ENCODE measurements around the gene RPL28. TPM values are rescaled to one million over a fixed set of nuclear protein-coding genes. Genes with fewer than 3 reads are reported as not detected.

RPL28 gene
- total RNA-seq, 3 donors from 2014 or later (not counting 1 experiment from before 2014, with no cell fraction given), result 1,373 to 1,704 (median 1,679) TPM

GRCh38 chr19:55341595-55342531, 43.9 kb upstream of the RPL28 start:
- Histone ChIP-seq H3K27ac (ENCODE audit: low read length) (no peak overlapping the region), H3K4me3 (ENCODE audit: low read length) (no peak overlapping the region), H3K4me1 (ENCODE audit: control insufficient read depth, insufficient read depth, low read length) (peaks cover 31% of the 10 kb centered on the region), H3K9me3 (ENCODE audit: control insufficient read depth, insufficient read depth, low read length) (no peaks in the 10 kb centered on the region), H3K27me3 (ENCODE audit: control insufficient read depth, insufficient read depth, low read length) (no peaks in the 10 kb centered on the region), H3K36me3 (ENCODE audit: control insufficient read depth, insufficient read depth, low read length) (peaks cover 4% of the 10 kb centered on the region)
- Mint-ChIP-seq H3K4me1 (peaks cover 18 to 41% of the 10 kb centered on the region in 2 donors), H3K9me3 (no peaks in the 10 kb centered on the region), H3K27ac (peak overlapping the region in 1 of 2 donors; percentile 99), H3K27me3 (ENCODE audit: low read depth in 2 of 2) (peaks cover 0 to 3% of the 10 kb centered on the region in 2 donors), H3K36me3 (no peaks in the 10 kb centered on the region), H3K4me3 (peak overlapping the region; percentile 21)
- ATAC-seq (no peak), DNase-seq (no peak)
- 95% methylated on average over 50 of the region's 50 CpGs for WGBS (ENCODE audit: insufficient coverage)
- intact Hi-C loops (cut with micrococcal nuclease), result no loop called here
- TF ChIP-seq CTCF (IDR thresholded peaks at IDR 0.05), result no peak

- DNase-seq (no peak), ATAC-seq (no peak)
- Histone ChIP-seq H3K36me3 (ENCODE audit: control insufficient read depth, insufficient read depth, low read length) (peaks cover 4% of the 10 kb centered on the region), H3K27me3 (ENCODE audit: control insufficient read depth, insufficient read depth, low read length) (no peaks in the 10 kb centered on the region), H3K4me1 (ENCODE audit: control insufficient read depth, insufficient read depth, low read length) (peaks cover 19% of the 10 kb centered on the region), H3K4me3 (ENCODE audit: low read length) (no peak overlapping the region), H3K27ac (ENCODE audit: low read length) (no peak overlapping the region), H3K9me3 (ENCODE audit: control insufficient read depth, insufficient read depth, low read length) (no peaks in the 10 kb centered on the region)
- H3K4me3 Mint-ChIP-seq, result no peak overlapping the region
- H3K4me1 Mint-ChIP-seq, result peaks cover 10 to 31% of the 10 kb centered on the region in 2 donors
- intact Hi-C loops (cut with micrococcal nuclease), result no loop called here
- H3K9me3 Mint-ChIP-seq, result no peaks in the 10 kb centered on the region
- H3K27me3 Mint-ChIP-seq (ENCODE audit: low read depth in 2 of 2), result no peaks in the 10 kb centered on the region
- 91% methylated on average over 9 of the region's 9 CpGs for WGBS (ENCODE audit: insufficient coverage)
- no peak for TF ChIP-seq CTCF (IDR thresholded peaks at IDR 0.05)
- no peaks in the 10 kb centered on the region for H3K36me3 Mint-ChIP-seq
- no peak overlapping the region for H3K27ac Mint-ChIP-seq
Observed at GRCh38 chr19:55344444-55344843, 41.3 kb upstream of the RPL28 start.

- no peak overlapping the region for H3K4me3 ChIP-seq (ENCODE audit: low read length)
- intact Hi-C loops (cut with micrococcal nuclease), result no loop called here
- 96% methylated on average over 22 of the region's 22 CpGs for WGBS (ENCODE audit: insufficient coverage)
- no peaks in the 10 kb centered on the region for H3K27me3 ChIP-seq (ENCODE audit: control insufficient read depth, insufficient read depth, low read length)
- H3K27me3 Mint-ChIP-seq (ENCODE audit: low read depth in 2 of 2), result no peaks in the 10 kb centered on the region
- peaks cover 4% of the 10 kb centered on the region for H3K36me3 ChIP-seq (ENCODE audit: control insufficient read depth, insufficient read depth, low read length)
- no peaks in the 10 kb centered on the region for H3K36me3 Mint-ChIP-seq
- H3K4me1 Mint-ChIP-seq, result peaks cover 10 to 23% of the 10 kb centered on the region in 2 donors
- TF ChIP-seq CTCF (IDR thresholded peaks at IDR 0.05), result no peak
- no peak overlapping the region for H3K27ac ChIP-seq (ENCODE audit: low read length)
- peak overlapping the region in 1 of 2 donors; percentile 2 for H3K27ac Mint-ChIP-seq
- ATAC-seq (no peak), DNase-seq (no peak)
- no peaks in the 10 kb centered on the region for H3K9me3 ChIP-seq (ENCODE audit: control insufficient read depth, insufficient read depth, low read length)
- H3K9me3 Mint-ChIP-seq, result no peaks in the 10 kb centered on the region
- H3K4me3 Mint-ChIP-seq, result no peak overlapping the region
- H3K4me1 ChIP-seq (ENCODE audit: control insufficient read depth, insufficient read depth, low read length), result peaks cover 15% of the 10 kb centered on the region
Observed at GRCh38 chr19:55345101-55345817, 40.5 kb upstream of the RPL28 start.

All from natural killer cell (primary cell).